OCI-LY1 (cell line): ENCODE results near the gene RNF38.

Experiments
- CTCF ChIP-seq: fragments of 200-600 bp; sonication (generic), shearing (Covaris generic); IDR thresholded peaks from 2 replicates; pipeline ENCODE4 v1.5.1; 2017; ENCODE audit warnings: mild to moderate bottlenecking, antibody characterized with exemption, low read length, moderate library complexity, mixed read lengths
- EZH2 ChIP-seq: fragments of 200-600 bp; sonication (generic), shearing (Covaris generic); IDR thresholded peaks from 2 replicates; pipeline ENCODE4 v1.8.0; 2017; ENCODE audit warnings: borderline replicate concordance, mixed run types, mild to moderate bottlenecking, antibody characterized with exemption, low read length, moderate library complexity, mixed read lengths

DNA sequence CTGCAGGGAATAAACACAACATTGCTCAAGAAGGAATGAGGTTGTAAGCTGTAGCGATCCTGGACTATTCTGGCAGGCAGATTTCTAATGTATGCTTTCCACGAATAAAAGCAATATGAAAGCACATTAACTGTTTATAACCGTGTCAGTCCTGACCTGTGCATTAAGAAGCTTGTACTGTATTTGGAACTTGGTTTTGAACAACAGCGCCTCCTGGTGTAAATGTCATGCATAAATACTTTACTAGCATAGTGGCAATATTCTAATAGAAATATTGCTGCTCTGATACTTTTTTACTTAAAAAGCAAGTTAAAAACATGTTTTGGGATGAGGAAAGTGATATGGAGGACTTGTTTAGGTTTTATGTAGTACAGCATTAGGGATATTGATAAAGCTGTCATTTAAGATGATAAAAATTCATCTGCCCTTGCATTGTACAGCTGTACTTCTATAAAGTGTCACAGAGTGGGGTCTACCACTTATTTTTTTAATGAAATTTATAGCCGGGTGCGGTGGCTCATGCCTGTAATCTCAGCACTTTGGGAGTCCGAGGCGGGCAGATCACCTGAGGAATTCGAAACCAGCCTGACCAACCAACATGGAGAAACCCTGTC is 71.2 kb downstream of the RNF38 start:
- TF ChIP-seq CTCF (peak; percentile 81), EZH2 (no peak)
